Fibroblast of mammary gland (primary cell): ENCODE results near the gene ATP2B3.

ENCODE experiments used
- DNase-seq: peaks from one replicate; pipeline ENCODE4 v3.0.0-alpha.2; 2010; ENCODE audit warnings: low read depth
- H3K4me3 ChIP-seq: 2 replicates; pipeline ENCODE4 v1.5.1; 2011; ENCODE audit warnings: low read depth, mild to moderate bottlenecking, low read length, moderate library complexity; ENCODE audit not compliant: control insufficient read depth
- TF ChIP-seq, protein P1 (sequence below): conservative IDR thresholded peaks from 2 replicates; pipeline ENCODE4 v1.5.1; 2011; ENCODE audit warnings: low read depth, low read length, inconsistent platforms; ENCODE audit not compliant: control insufficient read depth, insufficient read depth

ATP2B3 gene

DNA sequence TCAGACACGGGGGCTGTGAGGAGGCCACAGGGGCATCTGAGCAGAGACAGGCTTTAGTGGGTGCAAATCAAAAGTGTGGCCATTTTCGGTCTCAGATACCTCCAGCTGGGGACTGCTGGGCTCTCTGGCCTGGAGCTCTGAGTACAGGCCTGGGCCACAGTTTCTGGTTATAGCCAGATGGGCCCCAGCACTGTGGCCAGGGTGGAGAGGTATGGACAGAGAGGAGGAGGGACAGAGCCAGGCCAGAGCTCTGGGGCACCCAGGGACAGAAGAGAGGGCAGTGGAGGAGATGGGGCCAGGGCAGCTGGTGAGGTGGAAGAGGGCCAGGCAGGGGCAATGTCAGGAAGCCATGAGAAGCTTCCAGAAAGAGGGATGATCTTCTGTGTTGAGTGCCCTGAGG, 61.4 kb downstream of the ATP2B3 start:
- no peak overlapping the region for H3K4me3 ChIP-seq
- TF ChIP-seq, protein P1, sequence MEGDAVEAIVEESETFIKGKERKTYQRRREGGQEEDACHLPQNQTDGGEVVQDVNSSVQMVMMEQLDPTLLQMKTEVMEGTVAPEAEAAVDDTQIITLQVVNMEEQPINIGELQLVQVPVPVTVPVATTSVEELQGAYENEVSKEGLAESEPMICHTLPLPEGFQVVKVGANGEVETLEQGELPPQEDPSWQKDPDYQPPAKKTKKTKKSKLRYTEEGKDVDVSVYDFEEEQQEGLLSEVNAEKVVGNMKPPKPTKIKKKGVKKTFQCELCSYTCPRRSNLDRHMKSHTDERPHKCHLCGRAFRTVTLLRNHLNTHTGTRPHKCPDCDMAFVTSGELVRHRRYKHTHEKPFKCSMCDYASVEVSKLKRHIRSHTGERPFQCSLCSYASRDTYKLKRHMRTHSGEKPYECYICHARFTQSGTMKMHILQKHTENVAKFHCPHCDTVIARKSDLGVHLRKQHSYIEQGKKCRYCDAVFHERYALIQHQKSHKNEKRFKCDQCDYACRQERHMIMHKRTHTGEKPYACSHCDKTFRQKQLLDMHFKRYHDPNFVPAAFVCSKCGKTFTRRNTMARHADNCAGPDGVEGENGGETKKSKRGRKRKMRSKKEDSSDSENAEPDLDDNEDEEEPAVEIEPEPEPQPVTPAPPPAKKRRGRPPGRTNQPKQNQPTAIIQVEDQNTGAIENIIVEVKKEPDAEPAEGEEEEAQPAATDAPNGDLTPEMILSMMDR = no peak

DNA sequence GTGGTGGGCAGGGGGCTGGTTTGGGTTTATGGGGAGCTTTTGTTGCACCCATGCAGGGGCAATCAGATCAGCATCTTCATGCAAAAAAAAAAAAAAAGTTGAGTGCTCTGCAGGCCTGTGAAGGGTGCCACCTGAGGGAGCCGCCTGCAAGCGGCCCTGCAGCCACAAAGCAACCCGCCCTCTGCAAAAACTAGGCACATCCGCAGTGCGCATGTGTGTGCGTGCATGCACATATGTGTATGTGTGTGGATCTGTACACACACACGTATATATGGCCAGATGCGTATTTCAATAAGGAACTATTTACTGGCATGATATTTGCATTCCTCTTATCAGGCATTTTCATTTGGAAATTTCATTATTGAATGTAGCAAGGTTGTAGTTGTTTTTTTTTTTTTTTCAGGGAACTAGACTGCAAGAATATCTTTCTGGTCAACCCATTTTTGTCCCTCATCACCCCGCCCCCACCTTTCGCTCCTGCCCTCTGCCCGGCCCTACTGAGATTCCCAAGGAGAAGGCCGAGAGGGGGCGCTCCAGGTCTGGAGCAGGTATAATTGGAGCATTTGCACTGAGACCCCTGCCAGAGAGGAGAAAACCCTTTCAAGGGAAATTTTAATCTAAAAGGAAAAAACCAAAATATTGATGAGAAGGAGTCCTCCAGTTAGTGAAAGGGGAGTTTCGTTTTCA, 63.4 kb downstream of the ATP2B3 start:
- TF ChIP-seq, protein P1 = peak; percentile 7
- DNase-seq = no peak
- H3K4me3 ChIP-seq = no peak overlapping the region

More for the DNA sequence above, 61.4 kb downstream of the ATP2B3 start:
- no peak for DNase-seq

DNA sequence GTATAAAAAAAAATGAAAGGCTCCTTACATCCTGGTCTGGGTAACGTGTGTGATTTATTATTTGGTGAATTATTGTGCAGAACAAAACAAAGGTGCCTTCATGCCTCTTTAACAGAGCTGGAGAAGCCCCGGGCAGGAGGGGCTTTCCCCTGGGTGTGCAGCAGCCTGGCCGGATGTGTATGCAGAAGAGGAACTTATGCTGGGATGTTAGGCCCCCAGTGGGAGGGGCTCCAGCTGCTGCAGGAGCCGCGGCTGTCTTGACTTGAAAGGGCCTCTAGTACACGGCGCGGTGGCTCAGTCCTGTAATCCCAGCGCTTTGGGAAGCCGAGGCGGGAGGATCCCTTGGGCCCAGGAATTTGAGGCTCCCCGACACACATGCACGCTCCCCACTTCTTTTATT, 65.5 kb downstream of the ATP2B3 start:
- no peak overlapping the region for H3K4me3 ChIP-seq
- TF ChIP-seq, protein P1 = no peak
- DNase-seq = no peak

DNA sequence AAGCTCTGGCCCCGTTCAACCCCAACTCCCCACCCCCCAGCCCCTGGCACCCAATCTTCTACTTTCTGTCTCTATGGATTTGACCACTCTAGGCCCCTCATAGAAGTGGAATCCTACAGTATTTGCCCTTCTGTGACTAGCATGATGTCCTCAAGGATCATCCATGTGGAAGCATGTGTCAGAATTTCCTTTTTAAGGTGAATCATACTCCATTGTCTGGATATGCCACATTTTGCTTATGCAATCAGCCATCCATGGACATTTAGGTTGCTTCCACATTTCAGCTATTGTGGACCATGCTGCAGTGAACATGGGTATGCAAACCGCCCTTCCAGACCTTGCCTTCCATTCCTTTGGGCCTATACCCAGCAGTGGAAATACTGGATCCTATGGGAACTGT, 66.0 kb downstream of the ATP2B3 start:
- TF ChIP-seq, protein P1 = no peak
- no peak overlapping the region for H3K4me3 ChIP-seq
- DNase-seq = no peak

DNA sequence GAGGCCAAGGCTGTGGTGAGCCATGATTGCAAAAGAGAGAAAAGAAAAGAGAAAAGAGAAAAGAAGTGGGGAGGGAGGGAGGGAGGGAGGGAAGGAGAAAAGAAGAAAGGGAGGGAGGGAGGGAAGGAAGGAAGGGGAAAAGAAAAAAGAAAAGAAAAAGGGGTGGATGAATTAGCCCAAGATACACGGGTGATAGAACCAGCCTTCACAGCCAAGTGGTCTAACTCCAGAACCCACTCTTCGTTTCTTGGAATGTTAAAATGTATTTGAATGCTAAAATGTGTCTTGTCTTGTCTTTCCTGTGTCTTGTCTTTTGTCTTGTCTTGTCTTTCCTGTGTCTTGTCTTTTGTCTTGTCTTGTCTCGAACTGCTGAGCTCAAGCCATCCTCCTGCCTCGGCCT, 68.4 kb downstream of the ATP2B3 start:
- H3K4me3 ChIP-seq = no peak overlapping the region
- DNase-seq = no peak
- TF ChIP-seq, protein P1 = no peak

DNA sequence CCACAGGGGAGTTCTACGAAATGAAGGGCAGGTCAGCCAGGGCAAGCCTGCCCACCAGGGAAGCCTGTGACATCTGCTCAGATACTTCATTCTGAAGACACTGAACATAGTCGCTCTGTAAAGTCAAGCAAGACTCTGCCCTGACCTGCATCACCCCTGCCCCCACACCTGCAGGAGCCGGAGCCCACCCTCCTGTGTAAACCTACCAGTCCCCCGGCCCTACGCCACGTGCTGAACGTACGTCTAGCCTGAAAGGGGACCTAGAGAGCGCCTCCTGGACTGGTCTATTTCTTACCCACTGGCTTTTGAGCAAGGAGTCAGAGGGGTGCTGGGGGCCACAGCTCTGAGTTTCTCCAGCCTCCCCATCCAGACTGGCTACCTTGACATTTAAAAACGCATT, 69.9 kb downstream of the ATP2B3 start:
- no peak overlapping the region for H3K4me3 ChIP-seq
- TF ChIP-seq, protein P1 = no peak
- no peak for DNase-seq
